Parathyroid adenoma (tissue), 2 donors: ENCODE measurements around the gene P2RX3.
"Not testable (repeated sequence)": the region's sequence is repeated elsewhere in the genome, so short reads cannot be mapped to it uniquely, and the experiment has no call there.

Experiments
- H2AFZ ChIP-seq: fragments of 300-600 bp; sonication (generic); one replicate; pipeline ENCODE4 v1.7.0; 2017; ENCODE audit warnings: antibody characterized with exemption, mild to moderate bottlenecking
- H3K27ac ChIP-seq: fragments of 300-600 bp; sonication (generic); one replicate; pipeline ENCODE4 v1.7.0; 2017
- H3K27me3 ChIP-seq: fragments of 300-600 bp; sonication (generic); one replicate; pipeline ENCODE4 v1.7.0; 2017; ENCODE audit warnings: low read length; ENCODE audit not compliant: control insufficient read depth, insufficient read depth
- H3K36me3 ChIP-seq: fragments of 300-600 bp; sonication (generic); one replicate; pipeline ENCODE4 v1.7.0; 2017; ENCODE audit warnings: low read length; ENCODE audit not compliant: control insufficient read depth, insufficient read depth
- H3K4me1 ChIP-seq: fragments of 300-600 bp; sonication (generic); one replicate; pipeline ENCODE4 v1.7.0; 2017; ENCODE audit warnings: control low read depth
- H3K4me2 ChIP-seq: fragments of 300-600 bp; sonication (generic); one replicate; pipeline ENCODE4 v1.7.0; 2017; ENCODE audit warnings: low read length
- H3K4me3 ChIP-seq: fragments of 300-600 bp; sonication (generic); one replicate; pipeline ENCODE4 v1.7.0; 2017; ENCODE audit warnings: low read depth, low read length
- H3K79me2 ChIP-seq: fragments of 300-600 bp; sonication (generic); one replicate; pipeline ENCODE4 v1.7.0; 2017; ENCODE audit warnings: control low read depth
- H3K9ac ChIP-seq: fragments of 300-600 bp; sonication (generic); one replicate; pipeline ENCODE4 v1.7.0; 2017; ENCODE audit warnings: mild to moderate bottlenecking
- H3K9me3 ChIP-seq: fragments of 300-600 bp; sonication (generic); one replicate; pipeline ENCODE4 v1.7.0; 2017; ENCODE audit warnings: low read length; ENCODE audit not compliant: control insufficient read depth
- CTCF ChIP-seq: fragments of 300-600 bp; sonication (generic); IDR thresholded peaks from one replicate; pipeline ENCODE4 v1.7.0; 2017; ENCODE audit warnings: antibody characterized with exemption, mild to moderate bottlenecking
- donor health status: primary hyperparathyroidism.

P2RX3 gene

DNA sequence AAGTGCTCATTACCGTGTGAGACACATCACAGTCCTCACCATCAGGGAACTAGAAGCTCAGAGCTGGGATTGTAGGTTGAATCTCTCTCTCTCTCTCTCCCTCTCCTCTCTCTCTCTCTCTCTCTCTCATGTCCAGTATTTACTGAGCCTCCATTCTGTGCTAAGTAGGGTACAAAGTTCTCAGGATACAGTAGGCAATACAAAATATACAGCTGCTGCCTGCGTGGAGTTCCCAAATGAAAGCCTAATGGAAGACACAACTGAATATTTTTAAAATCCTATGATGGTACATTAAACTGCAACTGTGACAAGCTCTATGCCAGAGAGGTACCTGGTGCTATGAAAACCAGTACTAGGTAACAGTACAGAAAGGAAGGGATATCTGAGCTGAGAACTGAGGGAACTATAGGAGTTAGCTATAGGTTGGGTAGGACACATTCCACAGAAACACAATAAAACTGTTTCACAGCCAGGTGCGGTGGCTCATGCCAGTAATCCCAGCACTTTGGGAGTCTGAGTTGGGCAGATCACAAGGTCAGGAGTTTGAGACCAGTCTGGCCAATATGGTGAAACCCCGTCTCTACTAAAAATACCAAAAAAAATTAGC lies 61.9 kb downstream of the P2RX3 start:
- H3K27me3 ChIP-seq = no peaks in the 10 kb centered on the region
- no peak overlapping the region for H3K4me3 ChIP-seq
- no peak overlapping the region for H3K4me2 ChIP-seq
- H3K4me1 ChIP-seq = no peaks in the 10 kb centered on the region
- no peaks in the 10 kb centered on the region for H3K9me3 ChIP-seq
- H3K36me3 ChIP-seq = no peaks in the 10 kb centered on the region
- H3K27ac ChIP-seq = no peak overlapping the region
- no peak for TF ChIP-seq CTCF
- H3K79me2 ChIP-seq = no peaks in the 10 kb centered on the region
- H2AFZ ChIP-seq = no peak overlapping the region
- H3K9ac ChIP-seq = no peak overlapping the region

- no peaks in the 10 kb centered on the region for H3K27me3 ChIP-seq
- no peak overlapping the region for H3K27ac ChIP-seq
- no peak overlapping the region for H3K9ac ChIP-seq
- no peaks in the 10 kb centered on the region for H3K4me1 ChIP-seq
- no peaks in the 10 kb centered on the region for H3K9me3 ChIP-seq
- H3K79me2 ChIP-seq = no peaks in the 10 kb centered on the region
- TF ChIP-seq CTCF = no peak
- no peak overlapping the region for H3K4me2 ChIP-seq
- H2AFZ ChIP-seq = no peak overlapping the region
- no peaks in the 10 kb centered on the region for H3K36me3 ChIP-seq
- no peak overlapping the region for H3K4me3 ChIP-seq
Measured at GRCh38 chr11:57402188-57403002, 64.2 kb downstream of the P2RX3 start.

- not testable (repeated sequence) for H3K4me3 ChIP-seq, H3K9me3 ChIP-seq, H3K36me3 ChIP-seq, H3K79me2 ChIP-seq, H3K9ac ChIP-seq, H3K27me3 ChIP-seq, H3K27ac ChIP-seq, H2AFZ ChIP-seq, H3K4me1 ChIP-seq, H3K4me2 ChIP-seq
Measured at GRCh38 chr11:57403003-57403801, 65.0 kb downstream of the P2RX3 start.

DNA sequence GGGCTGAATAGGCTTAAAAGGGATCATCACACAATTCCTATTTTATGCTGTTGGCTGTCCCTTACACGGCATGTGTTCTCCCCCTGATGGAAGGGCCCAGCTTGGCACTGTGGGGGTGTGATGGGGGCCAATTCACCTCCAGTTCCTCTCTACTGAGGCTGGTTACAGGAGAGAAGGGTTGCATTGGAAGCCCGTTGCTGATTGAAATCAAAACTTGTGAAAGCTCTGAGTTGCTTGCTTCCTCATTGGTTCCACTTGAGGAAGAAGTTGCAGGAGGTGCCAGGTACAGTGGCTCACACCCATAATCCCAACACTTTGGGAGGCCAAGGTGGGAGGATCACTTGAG lies 65.6 kb downstream of the P2RX3 start:
- no peaks in the 10 kb centered on the region for H3K9me3 ChIP-seq
- H3K4me1 ChIP-seq = no peaks in the 10 kb centered on the region
- H2AFZ ChIP-seq = no peak overlapping the region
- H3K36me3 ChIP-seq = no peaks in the 10 kb centered on the region
- H3K27ac ChIP-seq = no peak overlapping the region
- no peaks in the 10 kb centered on the region for H3K27me3 ChIP-seq
- H3K4me2 ChIP-seq = no peak overlapping the region
- H3K79me2 ChIP-seq = no peaks in the 10 kb centered on the region
- TF ChIP-seq CTCF = no peak
- H3K4me3 ChIP-seq = no peak overlapping the region
- no peak overlapping the region for H3K9ac ChIP-seq

DNA sequence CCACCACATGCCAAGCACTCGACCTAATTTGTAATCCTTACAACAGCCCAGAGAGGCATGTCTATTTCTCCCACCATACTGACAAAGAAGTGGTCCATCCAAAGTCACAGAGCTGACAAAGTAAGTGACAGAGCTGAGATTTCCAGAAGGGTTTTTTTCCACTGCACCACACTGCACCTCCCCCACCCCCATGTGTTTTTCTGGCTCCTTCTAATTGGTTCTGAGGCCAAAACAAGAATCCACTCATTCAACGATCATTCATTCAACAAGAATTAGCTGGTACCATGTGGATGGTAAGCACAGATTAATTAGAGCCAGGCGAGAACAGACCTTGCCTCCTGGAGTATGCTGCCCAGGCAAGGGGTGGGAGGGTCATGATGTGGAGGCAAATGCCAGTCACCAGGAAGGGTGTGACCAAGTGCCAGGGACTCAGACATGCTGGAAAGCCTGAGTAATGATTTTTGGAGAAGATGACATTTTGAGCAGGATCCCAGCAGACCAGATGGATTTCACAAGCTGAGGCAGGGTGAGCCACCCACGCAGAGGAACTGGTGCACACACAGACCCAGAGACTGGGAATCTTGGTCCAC lies 67.2 kb downstream of the P2RX3 start:
- no peak overlapping the region for H3K4me2 ChIP-seq
- no peak overlapping the region for H3K9ac ChIP-seq
- no peak for TF ChIP-seq CTCF
- H3K79me2 ChIP-seq = no peaks in the 10 kb centered on the region
- no peaks in the 10 kb centered on the region for H3K36me3 ChIP-seq
- H3K27me3 ChIP-seq = no peaks in the 10 kb centered on the region
- H3K4me1 ChIP-seq = no peaks in the 10 kb centered on the region
- no peak overlapping the region for H3K4me3 ChIP-seq
- no peak overlapping the region for H3K27ac ChIP-seq
- no peaks in the 10 kb centered on the region for H3K9me3 ChIP-seq
- no peak overlapping the region for H2AFZ ChIP-seq
